ENCODE measurements around the gene RBM18. TPM values are rescaled to one million over a fixed set of nuclear protein-coding genes. Genes with fewer than 3 reads are reported as not detected.

Gene RBM18
- total RNA-seq, 1 donor from 2014 or later, result 12.9 TPM

DNA sequence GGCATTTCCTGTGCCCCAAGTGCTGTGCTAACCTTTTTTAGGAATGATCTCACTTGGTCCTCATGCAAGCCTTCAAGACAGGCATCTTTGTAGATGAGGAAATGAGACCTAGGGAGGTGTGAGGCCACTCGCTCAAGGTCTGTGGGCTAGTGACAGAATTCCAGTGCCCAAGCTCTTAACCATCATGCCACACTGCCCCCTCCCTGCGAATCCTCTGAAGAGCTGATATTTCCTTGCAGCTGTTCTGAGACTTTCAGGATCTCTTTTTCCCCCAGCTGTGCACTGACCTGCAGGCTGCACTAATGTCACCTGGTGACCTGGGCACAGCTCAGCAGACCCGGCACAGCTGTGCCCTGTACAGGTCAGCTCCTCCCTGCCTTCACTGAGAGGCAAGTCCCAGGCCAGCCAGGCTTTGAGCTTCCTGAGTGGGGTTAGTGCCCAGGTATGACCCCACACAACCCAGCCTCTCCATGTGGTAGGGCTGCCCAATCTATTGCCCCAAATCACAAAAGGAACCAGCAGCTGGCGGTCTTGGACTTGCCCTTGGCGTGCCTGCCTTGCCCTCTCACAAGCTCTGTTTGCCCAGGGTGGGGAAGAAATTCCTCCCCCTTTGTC lies 72.3 kb downstream of the RBM18 start:
- Histone ChIP-seq H3K27me3 (no peaks in the 10 kb centered on the region), H3K79me2 (ENCODE audit: low read depth) (no peaks in the 10 kb centered on the region), H2AFZ (replicated peaks) (no peak overlapping the region), H3K9me3 (ENCODE audit: low read depth) (no peaks in the 10 kb centered on the region), H4K20me1 (ENCODE audit: low read depth) (no peaks in the 10 kb centered on the region), H3K9ac (no peak overlapping the region), H3K36me3 (no peaks in the 10 kb centered on the region), H3F3A (ENCODE audit: low read depth) (no peaks in the 10 kb centered on the region), H3K4me2 (no peak overlapping the region), H3K27ac (no peak overlapping the region), H3K4me3 (no peak overlapping the region), H3K4me1 (peaks cover 3% of the 10 kb centered on the region)
- Mint-ChIP-seq H3K4me1 (peaks cover 10% of the 10 kb centered on the region), H3K4me3 (no peak overlapping the region), H3K36me3 (no peaks in the 10 kb centered on the region), H3K9me3 (no peaks in the 10 kb centered on the region), H3K27me3 (ENCODE audit: insufficient read depth, low read depth) (peaks cover 7% of the 10 kb centered on the region), H3K27ac (no peak overlapping the region)
- DNase-seq (ENCODE audit: low spot score), result no peak
- TF ChIP-seq EZH2 (IDR thresholded peaks at IDR 0.05) (no peak), EZH2phosphoT487 (IDR thresholded peaks at IDR 0.05) (no peak)
- TF ChIP-seq, protein P1, sequence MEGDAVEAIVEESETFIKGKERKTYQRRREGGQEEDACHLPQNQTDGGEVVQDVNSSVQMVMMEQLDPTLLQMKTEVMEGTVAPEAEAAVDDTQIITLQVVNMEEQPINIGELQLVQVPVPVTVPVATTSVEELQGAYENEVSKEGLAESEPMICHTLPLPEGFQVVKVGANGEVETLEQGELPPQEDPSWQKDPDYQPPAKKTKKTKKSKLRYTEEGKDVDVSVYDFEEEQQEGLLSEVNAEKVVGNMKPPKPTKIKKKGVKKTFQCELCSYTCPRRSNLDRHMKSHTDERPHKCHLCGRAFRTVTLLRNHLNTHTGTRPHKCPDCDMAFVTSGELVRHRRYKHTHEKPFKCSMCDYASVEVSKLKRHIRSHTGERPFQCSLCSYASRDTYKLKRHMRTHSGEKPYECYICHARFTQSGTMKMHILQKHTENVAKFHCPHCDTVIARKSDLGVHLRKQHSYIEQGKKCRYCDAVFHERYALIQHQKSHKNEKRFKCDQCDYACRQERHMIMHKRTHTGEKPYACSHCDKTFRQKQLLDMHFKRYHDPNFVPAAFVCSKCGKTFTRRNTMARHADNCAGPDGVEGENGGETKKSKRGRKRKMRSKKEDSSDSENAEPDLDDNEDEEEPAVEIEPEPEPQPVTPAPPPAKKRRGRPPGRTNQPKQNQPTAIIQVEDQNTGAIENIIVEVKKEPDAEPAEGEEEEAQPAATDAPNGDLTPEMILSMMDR (IDR thresholded peaks at IDR 0.05), result no peak

DNA sequence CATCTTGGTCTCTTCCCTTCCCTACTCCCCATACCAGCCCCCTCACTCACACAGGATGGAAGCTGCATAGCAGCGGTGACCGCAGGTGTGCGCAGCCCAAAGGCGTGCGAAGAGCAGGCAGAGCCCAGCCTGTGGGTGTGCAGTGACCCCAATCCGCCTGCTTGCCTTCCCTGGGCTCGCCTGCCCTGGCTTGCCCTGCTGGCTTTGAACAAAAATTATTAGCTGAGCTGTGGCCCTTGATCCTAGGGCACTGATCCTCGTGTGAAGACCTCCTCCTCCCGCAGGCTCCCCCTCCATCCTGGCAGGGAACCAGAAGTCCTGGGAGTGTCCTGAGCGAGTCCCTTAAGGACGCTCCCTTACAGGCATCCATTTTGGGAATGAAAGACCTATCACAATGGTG lies 73.1 kb downstream of the RBM18 start:
- H3K36me3 ChIP-seq, result no peaks in the 10 kb centered on the region
- H3K4me3 ChIP-seq, result no peak overlapping the region
- no peaks in the 10 kb centered on the region for H3K27me3 ChIP-seq
- H3K4me1 ChIP-seq, result no peaks in the 10 kb centered on the region
- DNase-seq (ENCODE audit: low spot score), result no peak
- peaks cover 10% of the 10 kb centered on the region for H3K4me1 Mint-ChIP-seq
- no peaks in the 10 kb centered on the region for H3K9me3 ChIP-seq (ENCODE audit: low read depth)
- H3K27ac ChIP-seq, result no peak overlapping the region
- no peaks in the 10 kb centered on the region for H3K79me2 ChIP-seq (ENCODE audit: low read depth)
- H3K27me3 Mint-ChIP-seq (ENCODE audit: insufficient read depth, low read depth), result peaks cover 7% of the 10 kb centered on the region
- no peak overlapping the region for H3K4me2 ChIP-seq
- H3K9me3 Mint-ChIP-seq, result no peaks in the 10 kb centered on the region
- no peak overlapping the region for H2AFZ ChIP-seq (replicated peaks)
- H3K9ac ChIP-seq, result no peak overlapping the region
- TF ChIP-seq, protein P1 (IDR thresholded peaks at IDR 0.05), result no peak
- TF ChIP-seq EZH2phosphoT487 (IDR thresholded peaks at IDR 0.05) (no peak), EZH2 (IDR thresholded peaks at IDR 0.05) (no peak)
- H3F3A ChIP-seq (ENCODE audit: low read depth), result no peaks in the 10 kb centered on the region
- H3K4me3 Mint-ChIP-seq, result no peak overlapping the region
- no peaks in the 10 kb centered on the region for H3K36me3 Mint-ChIP-seq
- H4K20me1 ChIP-seq (ENCODE audit: low read depth), result no peaks in the 10 kb centered on the region
- no peak overlapping the region for H3K27ac Mint-ChIP-seq

DNA sequence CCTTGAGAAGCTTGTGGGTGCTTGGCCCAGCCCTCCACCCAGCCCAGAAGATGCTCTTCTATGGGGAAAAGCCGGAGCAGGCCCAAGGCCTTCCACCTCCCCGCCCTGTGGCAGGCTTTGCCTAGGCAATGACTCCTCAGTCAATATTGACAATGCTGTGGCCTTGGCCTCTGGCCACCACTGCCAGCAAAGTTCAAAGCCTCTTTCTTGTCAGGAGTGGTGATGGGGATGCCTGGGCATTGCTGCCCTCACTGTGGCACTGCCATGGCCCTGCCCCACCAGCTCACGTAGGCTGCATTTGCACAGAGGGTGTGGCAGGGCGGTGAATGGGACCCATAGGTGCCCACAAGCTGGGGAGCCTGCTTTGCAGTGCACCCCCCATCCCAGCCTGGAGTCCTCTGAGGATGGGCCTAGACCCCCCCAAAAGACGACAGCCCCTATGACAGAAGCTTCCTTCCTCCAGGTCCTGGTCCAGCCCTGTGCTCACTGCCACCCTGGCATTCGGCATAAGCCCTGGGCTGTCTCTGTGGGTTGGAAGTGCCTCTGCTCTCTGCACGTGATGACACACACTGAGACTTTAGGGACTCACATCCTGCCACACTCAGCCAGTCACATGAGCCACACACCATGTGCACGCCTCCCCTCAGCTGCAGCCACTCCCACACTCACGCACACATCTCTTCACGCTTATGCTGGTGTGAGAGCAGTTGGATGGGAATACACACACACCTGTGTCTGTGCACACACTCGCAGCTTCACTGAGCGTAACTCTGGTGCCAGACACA lies 73.9 kb downstream of the RBM18 start:
- Histone ChIP-seq H3K79me2 (ENCODE audit: low read depth) (no peaks in the 10 kb centered on the region), H3K9ac (no peak overlapping the region), H3F3A (ENCODE audit: low read depth) (no peaks in the 10 kb centered on the region), H4K20me1 (ENCODE audit: low read depth) (no peaks in the 10 kb centered on the region), H3K27ac (no peak overlapping the region), H3K36me3 (no peaks in the 10 kb centered on the region), H3K4me1 (no peaks in the 10 kb centered on the region), H3K27me3 (no peaks in the 10 kb centered on the region), H2AFZ (replicated peaks) (no peak overlapping the region), H3K9me3 (ENCODE audit: low read depth) (no peaks in the 10 kb centered on the region), H3K4me3 (no peak overlapping the region), H3K4me2 (no peak overlapping the region)
- peaks cover 8% of the 10 kb centered on the region for H3K27me3 Mint-ChIP-seq (ENCODE audit: insufficient read depth, low read depth)
- H3K4me3 Mint-ChIP-seq, result no peak overlapping the region
- peaks cover 10% of the 10 kb centered on the region for H3K4me1 Mint-ChIP-seq
- no peaks in the 10 kb centered on the region for H3K9me3 Mint-ChIP-seq
- TF ChIP-seq, protein P1 (IDR thresholded peaks at IDR 0.05), result no peak
- H3K27ac Mint-ChIP-seq, result no peak overlapping the region
- H3K36me3 Mint-ChIP-seq, result no peaks in the 10 kb centered on the region
- no peak for DNase-seq (ENCODE audit: low spot score)
